ENCODE results near the gene NTMT1.

DNA sequence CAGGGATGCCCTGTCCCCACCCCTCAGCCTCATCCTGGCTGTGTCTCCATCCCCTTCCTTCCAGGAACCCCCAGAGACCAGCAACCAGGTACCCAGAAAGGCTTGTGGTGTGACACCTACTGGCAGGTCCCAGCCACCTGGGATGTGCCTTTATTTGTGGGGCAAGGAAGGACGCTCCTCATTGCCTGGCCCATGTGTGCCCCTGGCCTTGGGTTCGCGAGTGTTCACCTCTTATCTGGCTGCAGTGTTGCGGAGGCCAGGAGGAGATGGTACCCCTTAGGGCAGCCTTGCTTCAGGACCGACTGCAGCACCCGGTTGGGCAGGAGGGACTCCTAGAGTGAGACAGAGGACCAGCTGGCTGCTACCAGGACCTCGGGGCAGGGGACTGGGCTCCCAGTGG, 13.8 kb upstream of the NTMT1 start:
- TF ChIP-seq EP300 (IDR thresholded peaks at IDR 0.05; ENCODE audit: low read length), result no peak
- TF ChIP-seq ZFP1 (CRISPR knock-in tag; IDR thresholded peaks at IDR 0.05), result no peak
- TF ChIP-seq ZNF184 (CRISPR knock-in tag; IDR thresholded peaks at IDR 0.05), result no peak
- no peak for TF ChIP-seq FOXA3 (CRISPR knock-in tag; conservative IDR thresholded peaks at IDR 0.05 in 1 of 2, IDR thresholded peaks at IDR 0.05 in 1 of 2)
- no peak for TF ChIP-seq ZNF444 (CRISPR knock-in tag; IDR thresholded peaks at IDR 0.05)
- TF ChIP-seq, protein P1, sequence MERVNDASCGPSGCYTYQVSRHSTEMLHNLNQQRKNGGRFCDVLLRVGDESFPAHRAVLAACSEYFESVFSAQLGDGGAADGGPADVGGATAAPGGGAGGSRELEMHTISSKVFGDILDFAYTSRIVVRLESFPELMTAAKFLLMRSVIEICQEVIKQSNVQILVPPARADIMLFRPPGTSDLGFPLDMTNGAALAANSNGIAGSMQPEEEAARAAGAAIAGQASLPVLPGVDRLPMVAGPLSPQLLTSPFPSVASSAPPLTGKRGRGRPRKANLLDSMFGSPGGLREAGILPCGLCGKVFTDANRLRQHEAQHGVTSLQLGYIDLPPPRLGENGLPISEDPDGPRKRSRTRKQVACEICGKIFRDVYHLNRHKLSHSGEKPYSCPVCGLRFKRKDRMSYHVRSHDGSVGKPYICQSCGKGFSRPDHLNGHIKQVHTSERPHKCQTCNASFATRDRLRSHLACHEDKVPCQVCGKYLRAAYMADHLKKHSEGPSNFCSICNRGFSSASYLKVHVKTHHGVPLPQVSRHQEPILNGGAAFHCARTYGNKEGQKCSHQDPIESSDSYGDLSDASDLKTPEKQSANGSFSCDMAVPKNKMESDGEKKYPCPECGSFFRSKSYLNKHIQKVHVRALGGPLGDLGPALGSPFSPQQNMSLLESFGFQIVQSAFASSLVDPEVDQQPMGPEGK (CRISPR knock-in tag; IDR thresholded peaks at IDR 0.05; ENCODE audit: borderline replicate concordance), result no peak
- TF ChIP-seq GABPB1 (CRISPR knock-in tag; IDR thresholded peaks at IDR 0.05), result no peak
- TF ChIP-seq TBL1XR1 (IDR thresholded peaks at IDR 0.05; ENCODE audit: low read length in 2 of 2), result no peak
- TF ChIP-seq SRF (CRISPR knock-in tag; IDR thresholded peaks at IDR 0.05), result no peak
- no peak for TF ChIP-seq RCOR1 (IDR thresholded peaks at IDR 0.05; ENCODE audit: borderline replicate concordance in 1 of 2, low read depth in 2 of 2, low read length in 2 of 2)
- no peak for TF ChIP-seq BDP1 (IDR thresholded peaks at IDR 0.05; ENCODE audit: insufficient read depth, insufficient read length)

Measured in K562 (cell line).